ENCODE results near the gene FAM50B.

- TF ChIP-seq CTCF (IDR thresholded peaks at IDR 0.05; ENCODE audit: poor library complexity) (no peak), EZH2 (IDR thresholded peaks at IDR 0.05; ENCODE audit: borderline replicate concordance) (no peak), EZH2phosphoT487 (IDR thresholded peaks at IDR 0.05; ENCODE audit: low read depth, severe bottlenecking, unreplicated experiment) (no peak)
These were observed 47.2 kb upstream of the FAM50B start for GRCh38 chr6:3801960-3802359.
